Body of pancreas (tissue), 4 donors: Measurements from ENCODE around the gene LYL1.

Experiments used
- POLR2A ChIP-seq, 3 donors: fragments of 450-650 bp; IDR thresholded peaks; one replicate each; pipeline ENCODE4 v1.6.1; 2016; ENCODE audit warnings: antibody characterized with exemption in 3 of 3, mild to moderate bottlenecking in 2 of 3
- TF ChIP-seq, protein P1 (sequence below), 7 experiments: fragments of 450-650 bp in 4 of 7; fragments of 200-600 bp in 3 of 7; sonication (generic) in 3 of 7; IDR thresholded peaks; one replicate each; pipeline ENCODE4 v1.5.1; 2016 to 2019; ENCODE audit warnings: antibody characterized with exemption in 7 of 7

- no peak for TF ChIP-seq POLR2A (IDR thresholded peaks at IDR 0.05)
- TF ChIP-seq, protein P1, sequence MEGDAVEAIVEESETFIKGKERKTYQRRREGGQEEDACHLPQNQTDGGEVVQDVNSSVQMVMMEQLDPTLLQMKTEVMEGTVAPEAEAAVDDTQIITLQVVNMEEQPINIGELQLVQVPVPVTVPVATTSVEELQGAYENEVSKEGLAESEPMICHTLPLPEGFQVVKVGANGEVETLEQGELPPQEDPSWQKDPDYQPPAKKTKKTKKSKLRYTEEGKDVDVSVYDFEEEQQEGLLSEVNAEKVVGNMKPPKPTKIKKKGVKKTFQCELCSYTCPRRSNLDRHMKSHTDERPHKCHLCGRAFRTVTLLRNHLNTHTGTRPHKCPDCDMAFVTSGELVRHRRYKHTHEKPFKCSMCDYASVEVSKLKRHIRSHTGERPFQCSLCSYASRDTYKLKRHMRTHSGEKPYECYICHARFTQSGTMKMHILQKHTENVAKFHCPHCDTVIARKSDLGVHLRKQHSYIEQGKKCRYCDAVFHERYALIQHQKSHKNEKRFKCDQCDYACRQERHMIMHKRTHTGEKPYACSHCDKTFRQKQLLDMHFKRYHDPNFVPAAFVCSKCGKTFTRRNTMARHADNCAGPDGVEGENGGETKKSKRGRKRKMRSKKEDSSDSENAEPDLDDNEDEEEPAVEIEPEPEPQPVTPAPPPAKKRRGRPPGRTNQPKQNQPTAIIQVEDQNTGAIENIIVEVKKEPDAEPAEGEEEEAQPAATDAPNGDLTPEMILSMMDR (IDR thresholded peaks at IDR 0.05) = no peak
Observed at GRCh38 chr19:13078897-13079541, 23.6 kb downstream of the LYL1 start.
